Measurements from ENCODE around the gene ZMYM3. TPM values are rescaled to one million over a fixed set of nuclear protein-coding genes. Genes with fewer than 3 reads are reported as not detected.

ZMYM3 gene
- polyA plus RNA-seq, 1 donor (not counting 4 experiments of a cell fraction or from before 2014, with no cell fraction given), result 7.7 TPM

- H3K9me1 ChIP-seq (ENCODE audit: control insufficient read depth, extremely low read depth, insufficient read depth, low read length), result no peaks in the 10 kb centered on the region
- DNase-seq (ENCODE audit: low read depth, low spot score), result no peak
- H3K36me3 ChIP-seq (ENCODE audit: control insufficient read depth in 2 of 2, extremely low read depth in 1 of 2, insufficient read depth in 2 of 2, low read length in 2 of 2), result no peaks in the 10 kb centered on the region
- no peaks in the 10 kb centered on the region for H3K9me3 ChIP-seq (ENCODE audit: control insufficient read depth, low read depth, low read length)
- H3K27me3 ChIP-seq (ENCODE audit: control insufficient read depth, extremely low read depth, insufficient read depth, low read length), result no peaks in the 10 kb centered on the region
- H3K9ac ChIP-seq (ENCODE audit: control insufficient read depth, extremely low read depth, insufficient read depth, low read length), result no peak overlapping the region
- TF ChIP-seq EZH2 (IDR thresholded peaks at IDR 0.05; ENCODE audit: low read length), result no peak
- no peak for TF ChIP-seq CTCF (optimal IDR thresholded peaks at IDR 0.05 in 1 of 3, IDR thresholded peaks at IDR 0.05 in 1 of 3, conservative IDR thresholded peaks at IDR 0.05 in 1 of 3; ENCODE audit: extremely low read depth in 1 of 3, insufficient read depth in 2 of 3, low read length in 3 of 3)
- H3K4me1 ChIP-seq (ENCODE audit: control insufficient read depth, extremely low read depth, insufficient read depth, low read length), result no peaks in the 10 kb centered on the region
- no peaks in the 10 kb centered on the region for H4K20me1 ChIP-seq (ENCODE audit: control insufficient read depth, extremely low read depth, insufficient read depth, low read length)
- no peak overlapping the region for H3K27ac ChIP-seq (ENCODE audit: control insufficient read depth, insufficient read depth, low read length)
- no peak overlapping the region for H2AFZ ChIP-seq (ENCODE audit: control insufficient read depth, low read length)
- FAIRE-seq, result no peak
- dilution Hi-C loops (cut with MboI; ENCODE audit: extremely low pct_ligation_motif_present, low sequenced_read_pairs), result no loop called here
- no peak overlapping the region for H3K4me3 ChIP-seq (ENCODE audit: control insufficient read depth in 2 of 3, extremely low read depth in 1 of 3, insufficient read depth in 2 of 3, low read depth in 1 of 3, low read length in 3 of 3)
- no peak overlapping the region for H3K4me2 ChIP-seq (ENCODE audit: control insufficient read depth, extremely low read depth, insufficient read depth, low read depth, low read length)
- H3K79me2 ChIP-seq (ENCODE audit: control insufficient read depth, insufficient read depth, low read length), result no peaks in the 10 kb centered on the region
Measured at GRCh38 chrX:71227370-71228062, 26.4 kb downstream of the ZMYM3 start.

- no peaks in the 10 kb centered on the region for H3K27me3 ChIP-seq (ENCODE audit: control insufficient read depth, extremely low read depth, insufficient read depth, low read length)
- H3K27ac ChIP-seq (ENCODE audit: control insufficient read depth, insufficient read depth, low read length), result no peak overlapping the region
- H4K20me1 ChIP-seq (ENCODE audit: control insufficient read depth, extremely low read depth, insufficient read depth, low read length), result no peaks in the 10 kb centered on the region
- no peaks in the 10 kb centered on the region for H3K9me1 ChIP-seq (ENCODE audit: control insufficient read depth, extremely low read depth, insufficient read depth, low read length)
- DNase-seq (ENCODE audit: low read depth, low spot score), result no peak
- no peak for TF ChIP-seq CTCF (optimal IDR thresholded peaks at IDR 0.05 in 1 of 3, IDR thresholded peaks at IDR 0.05 in 1 of 3, conservative IDR thresholded peaks at IDR 0.05 in 1 of 3; ENCODE audit: extremely low read depth in 1 of 3, insufficient read depth in 2 of 3, low read length in 3 of 3)
- no peak for TF ChIP-seq EZH2 (IDR thresholded peaks at IDR 0.05; ENCODE audit: low read length)
- no peak overlapping the region for H2AFZ ChIP-seq (ENCODE audit: control insufficient read depth, low read length)
- H3K79me2 ChIP-seq (ENCODE audit: control insufficient read depth, insufficient read depth, low read length), result no peaks in the 10 kb centered on the region
- no peaks in the 10 kb centered on the region for H3K9me3 ChIP-seq (ENCODE audit: control insufficient read depth, low read depth, low read length)
- dilution Hi-C loops (cut with MboI; ENCODE audit: extremely low pct_ligation_motif_present, low sequenced_read_pairs), result no loop called here
- FAIRE-seq, result no peak
- H3K4me3 ChIP-seq (ENCODE audit: control insufficient read depth in 2 of 3, extremely low read depth in 1 of 3, insufficient read depth in 2 of 3, low read depth in 1 of 3, low read length in 3 of 3), result no peak overlapping the region
- H3K36me3 ChIP-seq (ENCODE audit: control insufficient read depth in 2 of 2, extremely low read depth in 1 of 2, insufficient read depth in 2 of 2, low read length in 2 of 2), result no peaks in the 10 kb centered on the region
- no peak overlapping the region for H3K4me2 ChIP-seq (ENCODE audit: control insufficient read depth, extremely low read depth, insufficient read depth, low read depth, low read length)
- H3K4me1 ChIP-seq (ENCODE audit: control insufficient read depth, extremely low read depth, insufficient read depth, low read length), result no peaks in the 10 kb centered on the region
- H3K9ac ChIP-seq (ENCODE audit: control insufficient read depth, extremely low read depth, insufficient read depth, low read length), result no peak overlapping the region
Measured at GRCh38 chrX:71225676-71226075, 28.3 kb downstream of the ZMYM3 start.
